Measurements from ENCODE around the gene FGF18.

FGF18 gene

DNA sequence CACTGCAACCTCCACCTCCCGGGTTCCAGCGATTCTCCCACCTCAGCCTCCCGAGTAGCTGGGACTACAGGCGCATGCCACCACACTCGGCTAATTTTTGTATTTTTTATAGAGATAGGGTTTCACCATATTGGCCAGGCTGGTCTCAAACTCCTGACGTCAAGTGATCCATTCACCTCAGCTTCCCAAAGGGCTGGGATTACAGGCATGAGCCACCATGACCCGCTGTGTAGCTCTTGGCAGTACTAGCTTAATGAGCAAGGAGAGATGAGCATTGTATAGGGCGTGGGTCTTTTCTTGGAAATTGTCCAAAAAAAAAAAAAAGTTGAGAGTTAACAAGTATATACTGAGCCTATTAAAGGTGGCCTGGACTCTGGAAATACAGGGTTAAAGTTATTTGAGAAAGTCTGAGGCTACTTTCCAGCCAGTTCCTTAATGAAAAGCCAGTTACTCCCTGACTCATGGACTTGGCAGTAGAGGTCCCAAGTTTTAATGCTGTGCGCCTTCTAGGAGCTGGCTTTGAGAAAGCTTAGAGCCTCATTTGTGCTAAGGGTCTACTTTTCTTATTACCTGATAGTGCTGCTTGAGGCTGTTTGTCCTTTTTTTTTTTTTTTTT is 4.2 kb upstream of the FGF18 start:
- DNase-seq (ENCODE audit: low spot score), result no peak
- no peak overlapping the region for H3K27ac ChIP-seq
- TF ChIP-seq CTCF (IDR thresholded peaks at IDR 0.05), result no peak
- no peak overlapping the region for H3K4me3 ChIP-seq

DNA sequence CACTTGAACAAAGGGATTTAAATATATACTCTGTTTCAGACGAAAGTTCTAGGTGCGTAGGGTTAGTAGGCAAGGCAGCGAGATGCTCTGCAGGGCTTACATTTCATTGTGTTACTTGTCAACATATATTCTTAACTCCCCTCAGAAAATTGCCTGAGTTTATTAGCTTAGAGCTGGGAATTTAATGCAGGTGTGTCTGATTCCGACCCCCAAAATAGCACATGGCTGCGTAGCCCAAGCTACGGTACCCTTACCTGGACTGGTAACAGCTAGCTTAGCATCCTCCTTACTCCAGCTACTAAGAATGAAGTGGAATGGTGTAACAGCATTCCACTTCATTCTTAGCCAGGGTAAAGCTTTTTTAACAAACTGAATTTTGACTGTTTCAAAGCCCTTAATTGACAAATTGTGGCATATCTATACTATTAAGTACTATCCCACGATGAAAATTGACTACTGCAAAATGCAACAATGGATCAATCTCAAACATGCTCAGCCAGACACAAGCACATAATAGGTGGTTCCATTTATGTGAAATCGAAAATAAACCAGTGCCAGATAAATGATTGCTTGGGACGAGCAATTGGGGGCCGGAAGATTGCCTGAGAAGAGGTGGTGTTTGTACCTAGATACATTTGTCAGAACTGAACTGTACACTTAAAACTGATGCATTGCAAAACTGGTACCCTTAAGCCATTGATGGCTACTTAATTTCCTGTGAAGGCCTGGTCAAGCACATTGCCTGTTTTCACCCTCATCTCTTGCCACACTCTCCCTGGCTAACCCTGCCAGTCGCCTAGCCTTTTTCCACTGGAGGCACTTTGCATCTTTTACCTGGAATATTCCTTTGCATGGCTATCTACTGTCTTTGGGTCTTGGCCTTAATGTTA is 3.0 kb upstream of the FGF18 start:
- TF ChIP-seq CTCF (IDR thresholded peaks at IDR 0.05), result no peak
- Histone ChIP-seq H3K27ac (no peak overlapping the region), H3K4me3 (no peak overlapping the region)
- DNase-seq (ENCODE audit: low spot score), result no peak

- DNase-seq (ENCODE audit: low spot score), result peak; percentile 89
- H3K4me3 ChIP-seq, result peak overlapping the region; percentile 69
- TF ChIP-seq CTCF (IDR thresholded peaks at IDR 0.05), result peak; percentile 71
- H3K27ac ChIP-seq, result peak overlapping the region in 1 of 2 donors; percentile 30
Observed at GRCh38 chr5:171418316-171418981, 998 bp upstream of the FGF18 start.

DNA sequence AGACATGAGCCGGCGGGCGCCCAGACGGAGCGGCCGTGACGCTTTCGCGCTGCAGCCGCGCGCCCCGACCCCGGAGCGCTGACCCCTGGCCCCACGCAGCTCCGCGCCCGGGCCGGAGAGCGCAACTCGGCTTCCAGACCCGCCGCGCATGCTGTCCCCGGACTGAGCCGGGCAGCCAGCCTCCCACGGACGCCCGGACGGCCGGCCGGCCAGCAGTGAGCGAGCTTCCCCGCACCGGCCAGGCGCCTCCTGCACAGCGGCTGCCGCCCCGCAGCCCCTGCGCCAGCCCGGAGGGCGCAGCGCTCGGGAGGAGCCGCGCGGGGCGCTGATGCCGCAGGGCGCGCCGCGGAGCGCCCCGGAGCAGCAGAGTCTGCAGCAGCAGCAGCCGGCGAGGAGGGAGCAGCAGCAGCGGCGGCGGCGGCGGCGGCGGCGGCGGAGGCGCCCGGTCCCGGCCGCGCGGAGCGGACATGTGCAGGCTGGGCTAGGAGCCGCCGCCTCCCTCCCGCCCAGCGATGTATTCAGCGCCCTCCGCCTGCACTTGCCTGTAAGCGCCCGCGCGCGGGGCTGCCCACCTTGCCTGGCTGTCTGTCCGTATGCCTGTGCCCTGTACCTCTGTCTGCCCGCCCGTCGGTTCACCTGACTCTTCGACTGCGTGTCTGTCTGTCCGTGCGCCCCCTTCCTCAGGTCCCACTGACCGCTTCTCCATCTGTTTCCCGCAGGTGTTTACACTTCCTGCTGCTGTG is 412 bp downstream of the FGF18 start:
- peak overlapping the region; percentile 69 for H3K4me3 ChIP-seq
- TF ChIP-seq CTCF (IDR thresholded peaks at IDR 0.05), result no peak

GRCh38 chr5:171420431-171421241 is 1.2 kb downstream of the FGF18 start:
- no peak for TF ChIP-seq CTCF (IDR thresholded peaks at IDR 0.05)
- Histone ChIP-seq H3K4me3 (peak overlapping the region; percentile 69), H3K27ac (peak overlapping the region in 1 of 2 donors; percentile 30)
- peak; percentile 85 for DNase-seq (ENCODE audit: low spot score)

More for the DNA sequence above, 412 bp downstream of the FGF18 start:
- peak; percentile 72 for DNase-seq (ENCODE audit: low spot score)
- peak overlapping the region in 1 of 2 donors; percentile 30 for H3K27ac ChIP-seq

Data from coronary artery (tissue), 2 donors.